Measurements from ENCODE around the gene SYNPO2L. TPM values are rescaled to one million over a fixed set of nuclear protein-coding genes. Genes with fewer than 3 reads are reported as not detected.
"Not testable (repeated sequence)": the region's sequence is repeated elsewhere in the genome, so short reads cannot be mapped to it uniquely, and the experiment has no call there.

The SYNPO2L gene, protein sequence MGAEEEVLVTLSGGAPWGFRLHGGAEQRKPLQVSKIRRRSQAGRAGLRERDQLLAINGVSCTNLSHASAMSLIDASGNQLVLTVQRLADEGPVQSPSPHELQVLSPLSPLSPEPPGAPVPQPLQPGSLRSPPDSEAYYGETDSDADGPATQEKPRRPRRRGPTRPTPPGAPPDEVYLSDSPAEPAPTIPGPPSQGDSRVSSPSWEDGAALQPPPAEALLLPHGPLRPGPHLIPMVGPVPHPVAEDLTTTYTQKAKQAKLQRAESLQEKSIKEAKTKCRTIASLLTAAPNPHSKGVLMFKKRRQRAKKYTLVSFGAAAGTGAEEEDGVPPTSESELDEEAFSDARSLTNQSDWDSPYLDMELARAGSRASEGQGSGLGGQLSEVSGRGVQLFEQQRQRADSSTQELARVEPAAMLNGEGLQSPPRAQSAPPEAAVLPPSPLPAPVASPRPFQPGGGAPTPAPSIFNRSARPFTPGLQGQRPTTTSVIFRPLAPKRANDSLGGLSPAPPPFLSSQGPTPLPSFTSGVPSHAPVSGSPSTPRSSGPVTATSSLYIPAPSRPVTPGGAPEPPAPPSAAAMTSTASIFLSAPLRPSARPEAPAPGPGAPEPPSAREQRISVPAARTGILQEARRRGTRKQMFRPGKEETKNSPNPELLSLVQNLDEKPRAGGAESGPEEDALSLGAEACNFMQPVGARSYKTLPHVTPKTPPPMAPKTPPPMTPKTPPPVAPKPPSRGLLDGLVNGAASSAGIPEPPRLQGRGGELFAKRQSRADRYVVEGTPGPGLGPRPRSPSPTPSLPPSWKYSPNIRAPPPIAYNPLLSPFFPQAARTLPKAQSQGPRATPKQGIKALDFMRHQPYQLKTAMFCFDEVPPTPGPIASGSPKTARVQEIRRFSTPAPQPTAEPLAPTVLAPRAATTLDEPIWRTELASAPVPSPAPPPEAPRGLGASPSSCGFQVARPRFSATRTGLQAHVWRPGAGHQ
- 1 to 10 TPM in 1 of 3 donors, under 1 TPM in 2; 0.28 to 1.6 (median 0.50) TPM for polyA plus RNA-seq (ENCODE audit: insufficient read length in 3 of 3)
- long read RNA-seq, donor 1: 0 reads
- long read RNA-seq, donor 2: 0 reads
- long read RNA-seq, donor 3: 0 reads
- long read RNA-seq, donor 4, full-length matches to known transcripts: 1 of 1 reads
- long read RNA-seq, donor 4, partial matches to known transcripts: 0 of 1 reads
- long read RNA-seq, donor 4, other reads (novel, unspliced or antisense): 0 of 1 reads
- long read RNA-seq, donor 5: 0 reads
- long read RNA-seq, donor 6: 0 reads
- long read RNA-seq, donor 7: 0 reads
- long read RNA-seq, donor 8, full-length matches to known transcripts: 1 of 1 reads
- long read RNA-seq, donor 8, partial matches to known transcripts: 0 of 1 reads
- long read RNA-seq, donor 8, other reads (novel, unspliced or antisense): 0 of 1 reads
- long read RNA-seq, donor 9: 0 reads
- long read RNA-seq, donor 10, full-length matches to known transcripts: 1 of 1 reads
- long read RNA-seq, donor 10, partial matches to known transcripts: 0 of 1 reads
- long read RNA-seq, donor 10, other reads (novel, unspliced or antisense): 0 of 1 reads
- long read RNA-seq, donor 11: 0 reads
- long read RNA-seq, donor 12: 0 reads
- long read RNA-seq, donor 13: 0 reads
- long read RNA-seq, donor 14: 0 reads
- long read RNA-seq, donor 15: 0 reads
- long read RNA-seq, donor 16: 0 reads

DNA sequence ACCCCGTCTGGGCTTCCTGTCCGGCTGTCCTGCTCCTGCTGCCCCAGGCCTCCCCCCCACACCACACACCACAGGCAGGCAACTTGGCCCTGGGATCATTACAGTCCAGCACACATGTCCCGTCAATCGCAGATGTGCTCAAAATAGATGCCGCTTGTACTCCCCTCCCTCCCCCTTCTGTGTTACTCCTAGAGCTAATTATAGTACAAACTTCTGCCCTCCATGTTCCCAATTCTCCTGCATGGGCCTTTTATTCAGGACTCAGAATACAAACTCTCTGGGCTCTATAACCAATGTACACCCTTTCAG lies at the start of gene SYNPO2L:
Gene SYNPO2L (minus strand): TSS at position 40 of the 309 bp plus-strand sequence. CDS start 107 bp downstream, outside the sequence.
- no peak for DNase-seq (ENCODE audit: extremely low read depth in 1 of 11, low read depth in 9 of 11, low spot score in 4 of 11)

GRCh38 chr10:73703924-73704323 lies 48.1 kb upstream of the SYNPO2L start:
- DNase-seq (ENCODE audit: extremely low read depth in 1 of 11, low read depth in 9 of 11, low spot score in 4 of 11): not testable (repeated sequence)

- DNase-seq (ENCODE audit: extremely low read depth in 1 of 11, low read depth in 9 of 11, low spot score in 4 of 11): not testable (repeated sequence)
These were observed 43.0 kb upstream of the SYNPO2L start for GRCh38 chr10:73698819-73699218.

DNA sequence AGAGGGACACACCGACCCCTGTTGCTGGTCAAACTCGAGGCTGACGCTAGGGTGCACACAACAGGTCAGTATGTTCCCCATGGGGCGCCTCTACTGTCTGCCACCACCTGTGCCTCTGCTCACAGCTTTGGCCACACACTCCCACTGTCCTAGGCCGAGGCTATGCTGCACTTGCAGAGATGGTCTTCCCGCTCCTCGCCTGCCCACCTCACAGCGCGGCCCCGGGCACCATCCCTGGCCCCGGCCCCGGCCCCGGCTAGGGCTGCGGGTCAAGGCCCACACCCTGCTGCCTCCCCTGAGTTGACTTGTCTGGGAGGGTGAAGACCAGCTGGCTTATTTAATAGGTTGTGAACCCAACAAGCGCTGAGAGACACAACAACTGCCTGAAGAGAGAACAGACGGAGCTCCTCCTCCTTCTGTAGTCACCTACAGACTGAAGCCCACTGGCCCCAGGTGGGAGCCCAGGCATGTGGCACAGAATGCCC lies 41.9 kb upstream of the SYNPO2L start, which contains the start of gene AGAP5:
Gene AGAP5 (minus strand): TSS at position 435 of the 485 bp plus-strand sequence. CDS start 354 bp downstream, at position 81.
- DNase-seq (ENCODE audit: extremely low read depth in 1 of 11, low read depth in 9 of 11, low spot score in 4 of 11): not testable (repeated sequence)

- not testable (repeated sequence) for DNase-seq (ENCODE audit: extremely low read depth in 1 of 11, low read depth in 9 of 11, low spot score in 4 of 11)
These were observed 39.5 kb upstream of the SYNPO2L start for GRCh38 chr10:73695302-73695701.

DNA sequence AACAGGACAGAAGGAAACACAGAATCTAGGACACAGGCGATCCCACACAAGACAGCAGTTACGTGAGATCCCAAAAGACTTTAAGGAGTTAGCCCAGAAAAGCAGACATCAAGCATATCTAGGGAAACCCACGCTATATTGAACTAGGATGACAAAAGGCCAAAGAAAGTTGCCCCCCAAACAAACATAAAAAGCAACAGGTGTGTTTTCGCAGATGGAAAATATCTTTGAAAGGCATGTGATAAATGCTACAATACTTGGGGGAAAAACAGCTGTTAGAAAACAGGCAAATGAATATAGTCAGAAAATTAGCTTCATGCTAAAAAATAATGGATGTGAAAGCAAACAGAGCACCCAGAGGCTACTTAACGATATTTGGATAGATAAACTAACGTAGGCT lies 34.9 kb upstream of the SYNPO2L start:
- not testable (repeated sequence) for DNase-seq (ENCODE audit: extremely low read depth in 1 of 11, low read depth in 9 of 11, low spot score in 4 of 11)

- DNase-seq (ENCODE audit: extremely low read depth in 1 of 11, low read depth in 9 of 11, low spot score in 4 of 11): not testable (repeated sequence)
These were observed 33.8 kb upstream of the SYNPO2L start for GRCh38 chr10:73689596-73689995.

- DNase-seq (ENCODE audit: extremely low read depth in 1 of 11, low read depth in 9 of 11, low spot score in 4 of 11): not testable (repeated sequence)
These were observed 31.8 kb upstream of the SYNPO2L start for GRCh38 chr10:73687641-73688040.

GRCh38 chr10:73674546-73674945 lies 18.7 kb upstream of the SYNPO2L start:
- not testable (repeated sequence) for DNase-seq (ENCODE audit: extremely low read depth in 1 of 11, low read depth in 9 of 11, low spot score in 4 of 11)

DNA sequence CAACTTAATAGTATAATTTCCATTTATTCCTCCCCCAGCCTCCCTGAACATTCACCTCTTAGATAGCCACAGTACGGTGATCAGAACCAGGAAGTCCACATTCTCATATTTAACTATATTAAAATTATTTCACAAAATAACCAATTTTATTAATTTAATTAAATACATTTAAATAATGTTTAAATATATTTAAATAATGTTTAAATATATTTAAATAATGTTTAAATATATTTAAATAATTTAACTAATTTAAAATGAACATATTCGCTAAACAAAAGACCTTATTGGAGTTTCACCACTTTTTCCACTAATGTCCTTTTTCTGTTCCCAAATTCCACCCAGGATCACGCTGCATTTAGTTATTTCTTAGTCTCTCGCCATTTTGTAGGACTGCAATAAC lies 12.5 kb upstream of the SYNPO2L start:
- not testable (repeated sequence) for DNase-seq (ENCODE audit: extremely low read depth in 1 of 11, low read depth in 9 of 11, low spot score in 4 of 11)

GRCh38 chr10:73666153-73666809 lies 10.5 kb upstream of the SYNPO2L start:
- not testable (repeated sequence) for DNase-seq (ENCODE audit: extremely low read depth in 1 of 11, low read depth in 9 of 11, low spot score in 4 of 11)

DNA sequence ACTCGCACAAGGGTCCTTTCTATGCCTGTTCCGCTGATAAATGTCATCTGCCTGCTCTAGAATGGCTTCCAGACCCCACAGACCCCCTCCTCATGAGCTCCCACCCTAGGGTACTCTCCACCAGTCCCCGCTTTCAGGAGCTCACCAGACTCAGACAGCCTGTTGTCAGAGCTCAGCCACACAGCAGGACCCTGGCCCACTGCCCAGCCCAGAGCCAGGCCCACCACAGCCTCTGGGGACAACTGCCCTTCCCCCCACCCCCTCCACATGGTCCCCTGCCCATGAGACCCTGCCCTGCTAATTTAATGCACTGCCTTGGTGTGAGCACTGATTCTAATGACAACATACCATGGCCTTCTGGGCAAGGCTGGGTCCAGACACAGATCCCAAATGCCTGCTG lies 9.8 kb upstream of the SYNPO2L start:
- not testable (repeated sequence) for DNase-seq (ENCODE audit: extremely low read depth in 1 of 11, low read depth in 9 of 11, low spot score in 4 of 11)

DNA sequence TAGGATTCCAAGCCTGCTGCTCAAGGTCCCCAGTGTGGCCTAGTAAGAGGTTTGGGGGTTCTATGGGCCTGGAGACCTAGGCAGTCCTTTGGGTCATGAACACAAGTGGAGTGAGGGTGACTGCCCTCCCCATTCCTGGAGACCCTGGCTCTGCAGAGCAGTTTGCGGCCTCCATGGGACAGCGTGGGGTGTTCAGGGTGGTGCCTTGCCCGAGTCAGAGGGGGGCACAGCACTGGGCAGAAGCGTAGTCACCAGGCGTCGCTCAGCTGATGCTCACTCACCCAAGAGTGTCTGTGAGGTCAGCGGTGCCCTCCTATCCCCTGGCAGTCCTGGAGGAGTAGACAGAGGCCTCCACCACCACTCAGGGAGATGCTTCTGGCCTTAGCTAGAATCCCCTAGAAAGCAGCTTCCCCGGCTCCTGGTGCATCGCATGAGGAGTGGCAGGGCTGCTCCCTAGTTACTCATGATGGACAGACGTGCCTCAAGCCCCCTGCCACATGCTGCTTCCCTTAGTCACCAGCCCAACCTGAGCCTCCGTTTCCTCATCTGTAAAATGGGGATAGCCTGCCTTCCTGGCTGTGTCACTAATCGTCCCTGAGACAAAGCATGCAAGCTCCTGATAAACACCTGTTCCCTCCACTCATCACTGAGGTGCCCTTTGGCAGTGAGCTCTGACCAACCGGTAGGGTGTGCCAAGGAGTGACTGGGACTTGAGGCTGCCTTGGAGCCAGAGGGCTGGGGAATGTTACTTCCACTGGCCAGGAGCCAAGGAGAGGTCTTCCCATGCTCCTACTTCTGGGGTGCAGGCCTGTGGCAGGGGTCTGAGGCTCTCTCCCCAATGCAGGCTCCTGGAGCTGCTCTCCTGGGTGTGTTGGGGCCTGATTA lies 8.6 kb upstream of the SYNPO2L start:
- DNase-seq (ENCODE audit: extremely low read depth in 1 of 11, low read depth in 9 of 11, low spot score in 4 of 11): not testable (repeated sequence)

DNA sequence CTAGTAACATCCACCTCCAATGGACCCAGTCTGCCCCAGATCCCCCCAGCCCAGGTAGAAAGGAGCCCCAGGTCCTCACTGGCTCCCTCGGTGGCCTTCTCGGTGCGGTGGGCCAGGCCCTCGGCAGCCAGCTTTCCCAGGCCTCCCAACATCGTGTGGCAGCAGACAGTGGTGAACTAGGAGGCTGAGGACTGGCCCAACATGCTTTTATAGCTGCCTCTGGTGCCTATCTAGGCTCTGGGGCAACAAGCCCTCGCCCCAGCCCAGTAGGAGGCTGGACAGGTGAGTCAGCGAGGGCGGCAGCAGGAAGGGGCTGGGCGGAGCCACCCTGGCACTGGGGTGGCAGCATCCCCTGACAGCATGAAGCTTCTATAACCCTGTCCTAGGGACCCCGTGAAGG lies 7.8 kb upstream of the SYNPO2L start:
- not testable (repeated sequence) for DNase-seq (ENCODE audit: extremely low read depth in 1 of 11, low read depth in 9 of 11, low spot score in 4 of 11)

DNA sequence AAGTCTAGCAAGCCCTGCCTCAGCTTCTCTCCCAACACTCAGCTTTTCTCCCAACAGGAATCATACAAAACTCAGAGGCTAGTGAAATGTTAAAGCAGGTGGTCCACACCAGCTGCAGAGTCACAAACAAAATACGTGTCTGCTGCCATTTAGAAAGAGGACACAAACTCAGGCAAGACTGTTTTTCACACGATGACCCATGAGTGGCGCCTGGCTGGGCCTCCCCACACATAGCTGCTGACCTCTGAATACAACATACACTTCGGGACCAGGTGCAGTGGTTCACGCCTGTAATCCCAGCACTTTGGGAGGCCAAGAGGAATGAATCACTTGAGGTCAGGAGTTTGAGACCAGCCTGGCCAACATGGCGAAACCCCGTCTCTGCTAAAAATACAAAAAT lies 6.9 kb upstream of the SYNPO2L start:
- not testable (repeated sequence) for DNase-seq (ENCODE audit: extremely low read depth in 1 of 11, low read depth in 9 of 11, low spot score in 4 of 11)

GRCh38 chr10:73655257-73655989 lies 406 bp downstream of the SYNPO2L start:
- DNase-seq (ENCODE audit: extremely low read depth in 1 of 11, low read depth in 9 of 11, low spot score in 4 of 11): no peak
